ENCODE measurements around the gene KIF16B.

DNA sequence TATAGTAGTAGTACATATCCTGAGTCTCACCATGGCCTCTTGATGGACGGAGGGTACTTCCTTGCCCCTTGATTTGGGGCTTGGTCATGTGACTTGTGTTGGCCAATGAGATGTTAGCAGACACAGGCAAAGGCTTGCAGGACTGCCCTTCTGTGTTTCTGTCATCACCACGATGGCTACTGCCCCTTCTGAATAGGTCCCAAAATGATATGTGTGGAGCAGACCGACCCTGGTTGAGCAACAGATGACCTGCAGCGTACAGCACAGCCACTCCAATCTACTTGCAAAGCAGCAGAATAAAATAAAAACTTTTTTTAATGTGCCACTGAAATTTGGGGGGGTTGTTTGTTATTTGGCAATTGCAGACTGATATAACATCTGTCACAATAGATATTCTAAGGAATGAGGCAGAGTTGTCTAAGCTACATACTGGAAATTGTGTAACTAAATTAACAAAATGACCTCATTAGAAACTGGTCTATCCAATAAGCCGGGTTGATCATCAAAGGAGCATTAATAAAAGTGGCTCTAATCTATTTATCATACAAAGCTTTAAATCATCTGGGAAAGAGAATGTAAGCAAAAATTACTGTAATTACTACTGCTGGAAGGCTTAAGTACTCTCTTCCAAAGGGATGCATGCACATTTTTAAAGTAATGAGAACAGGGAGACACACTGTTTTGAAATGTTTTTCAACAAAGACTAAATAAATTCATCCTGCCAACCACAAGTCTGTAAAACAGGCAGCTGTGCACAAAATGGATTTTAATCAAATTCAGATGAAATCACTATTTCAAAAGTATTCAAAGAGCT is 209.5 kb downstream of the KIF16B start:
- TF ChIP-seq POLR2AphosphoS5 (IDR thresholded peaks at IDR 0.05) (no peak), POLR2A (IDR thresholded peaks at IDR 0.05) (no peak)
- TF ChIP-seq, protein P1, sequence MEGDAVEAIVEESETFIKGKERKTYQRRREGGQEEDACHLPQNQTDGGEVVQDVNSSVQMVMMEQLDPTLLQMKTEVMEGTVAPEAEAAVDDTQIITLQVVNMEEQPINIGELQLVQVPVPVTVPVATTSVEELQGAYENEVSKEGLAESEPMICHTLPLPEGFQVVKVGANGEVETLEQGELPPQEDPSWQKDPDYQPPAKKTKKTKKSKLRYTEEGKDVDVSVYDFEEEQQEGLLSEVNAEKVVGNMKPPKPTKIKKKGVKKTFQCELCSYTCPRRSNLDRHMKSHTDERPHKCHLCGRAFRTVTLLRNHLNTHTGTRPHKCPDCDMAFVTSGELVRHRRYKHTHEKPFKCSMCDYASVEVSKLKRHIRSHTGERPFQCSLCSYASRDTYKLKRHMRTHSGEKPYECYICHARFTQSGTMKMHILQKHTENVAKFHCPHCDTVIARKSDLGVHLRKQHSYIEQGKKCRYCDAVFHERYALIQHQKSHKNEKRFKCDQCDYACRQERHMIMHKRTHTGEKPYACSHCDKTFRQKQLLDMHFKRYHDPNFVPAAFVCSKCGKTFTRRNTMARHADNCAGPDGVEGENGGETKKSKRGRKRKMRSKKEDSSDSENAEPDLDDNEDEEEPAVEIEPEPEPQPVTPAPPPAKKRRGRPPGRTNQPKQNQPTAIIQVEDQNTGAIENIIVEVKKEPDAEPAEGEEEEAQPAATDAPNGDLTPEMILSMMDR (IDR thresholded peaks at IDR 0.05): no peak
